HL-60 (cell line): ENCODE measurements around the gene FCHO2.

Experiments used
- DNase-seq, 2 experiments: peaks; one replicate each; pipeline ENCODE4 v3.0.0-alpha.2; 2010 to 2020; ENCODE audit warnings: low read depth in 1 of 2, low spot score in 1 of 2
- H3K27ac ChIP-seq: fragments of 250-450 bp; sonication (Bioruptor Pico); replicated peaks from 2 replicates; pipeline ENCODE4 v1.5.1; 2020; ENCODE audit warnings: mild to moderate bottlenecking, moderate library complexity
- H3K27me3 ChIP-seq: fragments of 250-450 bp; sonication (Bioruptor Pico); 2 replicates; pipeline ENCODE4 v1.5.1; 2021; ENCODE audit warnings: mild to moderate bottlenecking, moderate library complexity; ENCODE audit not compliant: insufficient read depth, poor library complexity, severe bottlenecking
- H3K4me3 ChIP-seq: replicated peaks from 2 replicates; pipeline ENCODE4 v1.5.1; 2011; ENCODE audit warnings: mild to moderate bottlenecking, control low read depth, low read length; ENCODE audit not compliant: insufficient read depth
- GABPA ChIP-seq: IDR thresholded peaks from 2 replicates; pipeline ENCODE4 v1.6.1; 2012; ENCODE audit warnings: low read depth
- POLR2AphosphoS5 ChIP-seq: IDR thresholded peaks from 2 replicates; pipeline ENCODE4 v1.6.1; 2012; ENCODE audit warnings: low read depth
- SPI1 ChIP-seq: IDR thresholded peaks from 2 replicates; pipeline ENCODE4 v1.6.1; 2012; ENCODE audit warnings: low read depth, mild to moderate bottlenecking, borderline replicate concordance
- TF ChIP-seq, protein P1 (sequence below): IDR thresholded peaks from 2 replicates; pipeline ENCODE4 v1.6.1; 2012; ENCODE audit warnings: low read depth; ENCODE audit not compliant: insufficient replicate concordance
- TF ChIP-seq, protein P2 (sequence below): IDR thresholded peaks from one replicate; pipeline ENCODE4 v1.5.1; 2011; ENCODE audit warnings: low read length, control low read depth, inconsistent platforms; ENCODE audit not compliant: insufficient read depth

The FCHO2 gene

DNA sequence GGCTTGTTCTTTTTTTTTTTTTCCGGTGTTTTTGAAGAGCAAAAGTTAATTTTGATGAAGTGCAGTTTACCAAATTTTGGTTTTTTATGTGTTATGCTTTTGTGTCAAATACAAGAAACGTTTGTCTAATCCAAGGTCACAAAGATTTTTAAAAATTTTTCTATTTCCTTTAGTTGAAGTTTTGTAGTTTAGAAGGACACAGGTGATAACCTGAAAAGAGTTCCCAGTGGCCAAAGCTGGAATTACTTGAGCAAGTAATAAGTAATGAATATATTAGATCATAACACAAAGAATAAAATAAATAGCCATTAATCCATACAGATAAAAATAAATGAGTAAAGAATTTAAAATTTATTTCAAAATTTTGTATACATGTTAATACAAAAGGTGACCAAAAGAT is 71.5 kb downstream of the FCHO2 start:
- DNase-seq = no peak
- no peak overlapping the region for H3K27ac ChIP-seq
- no peak for TF ChIP-seq POLR2AphosphoS5
- TF ChIP-seq, protein P1, sequence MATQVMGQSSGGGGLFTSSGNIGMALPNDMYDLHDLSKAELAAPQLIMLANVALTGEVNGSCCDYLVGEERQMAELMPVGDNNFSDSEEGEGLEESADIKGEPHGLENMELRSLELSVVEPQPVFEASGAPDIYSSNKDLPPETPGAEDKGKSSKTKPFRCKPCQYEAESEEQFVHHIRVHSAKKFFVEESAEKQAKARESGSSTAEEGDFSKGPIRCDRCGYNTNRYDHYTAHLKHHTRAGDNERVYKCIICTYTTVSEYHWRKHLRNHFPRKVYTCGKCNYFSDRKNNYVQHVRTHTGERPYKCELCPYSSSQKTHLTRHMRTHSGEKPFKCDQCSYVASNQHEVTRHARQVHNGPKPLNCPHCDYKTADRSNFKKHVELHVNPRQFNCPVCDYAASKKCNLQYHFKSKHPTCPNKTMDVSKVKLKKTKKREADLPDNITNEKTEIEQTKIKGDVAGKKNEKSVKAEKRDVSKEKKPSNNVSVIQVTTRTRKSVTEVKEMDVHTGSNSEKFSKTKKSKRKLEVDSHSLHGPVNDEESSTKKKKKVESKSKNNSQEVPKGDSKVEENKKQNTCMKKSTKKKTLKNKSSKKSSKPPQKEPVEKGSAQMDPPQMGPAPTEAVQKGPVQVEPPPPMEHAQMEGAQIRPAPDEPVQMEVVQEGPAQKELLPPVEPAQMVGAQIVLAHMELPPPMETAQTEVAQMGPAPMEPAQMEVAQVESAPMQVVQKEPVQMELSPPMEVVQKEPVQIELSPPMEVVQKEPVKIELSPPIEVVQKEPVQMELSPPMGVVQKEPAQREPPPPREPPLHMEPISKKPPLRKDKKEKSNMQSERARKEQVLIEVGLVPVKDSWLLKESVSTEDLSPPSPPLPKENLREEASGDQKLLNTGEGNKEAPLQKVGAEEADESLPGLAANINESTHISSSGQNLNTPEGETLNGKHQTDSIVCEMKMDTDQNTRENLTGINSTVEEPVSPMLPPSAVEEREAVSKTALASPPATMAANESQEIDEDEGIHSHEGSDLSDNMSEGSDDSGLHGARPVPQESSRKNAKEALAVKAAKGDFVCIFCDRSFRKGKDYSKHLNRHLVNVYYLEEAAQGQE = no peak
- TF ChIP-seq GABPA = no peak
- TF ChIP-seq, protein P2, sequence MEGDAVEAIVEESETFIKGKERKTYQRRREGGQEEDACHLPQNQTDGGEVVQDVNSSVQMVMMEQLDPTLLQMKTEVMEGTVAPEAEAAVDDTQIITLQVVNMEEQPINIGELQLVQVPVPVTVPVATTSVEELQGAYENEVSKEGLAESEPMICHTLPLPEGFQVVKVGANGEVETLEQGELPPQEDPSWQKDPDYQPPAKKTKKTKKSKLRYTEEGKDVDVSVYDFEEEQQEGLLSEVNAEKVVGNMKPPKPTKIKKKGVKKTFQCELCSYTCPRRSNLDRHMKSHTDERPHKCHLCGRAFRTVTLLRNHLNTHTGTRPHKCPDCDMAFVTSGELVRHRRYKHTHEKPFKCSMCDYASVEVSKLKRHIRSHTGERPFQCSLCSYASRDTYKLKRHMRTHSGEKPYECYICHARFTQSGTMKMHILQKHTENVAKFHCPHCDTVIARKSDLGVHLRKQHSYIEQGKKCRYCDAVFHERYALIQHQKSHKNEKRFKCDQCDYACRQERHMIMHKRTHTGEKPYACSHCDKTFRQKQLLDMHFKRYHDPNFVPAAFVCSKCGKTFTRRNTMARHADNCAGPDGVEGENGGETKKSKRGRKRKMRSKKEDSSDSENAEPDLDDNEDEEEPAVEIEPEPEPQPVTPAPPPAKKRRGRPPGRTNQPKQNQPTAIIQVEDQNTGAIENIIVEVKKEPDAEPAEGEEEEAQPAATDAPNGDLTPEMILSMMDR = no peak
- no peak overlapping the region for H3K4me3 ChIP-seq
- H3K27me3 ChIP-seq = no peaks in the 10 kb centered on the region

DNA sequence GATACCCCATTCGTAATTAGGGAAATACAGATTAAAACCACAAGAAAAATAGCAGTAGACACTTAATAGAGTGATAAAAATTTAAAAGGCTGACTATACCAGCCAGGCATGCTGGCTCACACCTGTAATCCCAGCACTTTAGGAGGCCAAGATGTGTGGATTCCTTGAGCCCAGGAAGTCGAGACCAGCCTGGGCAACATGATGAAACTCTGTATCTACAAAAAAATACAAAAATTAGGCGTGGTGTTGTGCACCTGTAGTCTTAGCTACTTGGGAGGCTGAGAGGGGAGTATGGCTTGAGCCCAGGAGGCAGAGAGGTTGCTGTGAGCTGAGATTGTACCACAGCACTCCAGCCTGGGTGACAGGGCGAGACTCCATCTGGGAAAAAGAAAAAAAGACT is 72.0 kb downstream of the FCHO2 start:
- DNase-seq = no peak
- no peak overlapping the region for H3K4me3 ChIP-seq
- no peaks in the 10 kb centered on the region for H3K27me3 ChIP-seq
- no peak overlapping the region for H3K27ac ChIP-seq
- TF ChIP-seq POLR2AphosphoS5 = no peak
- TF ChIP-seq SPI1 = no peak
- TF ChIP-seq, protein P1 = no peak
- TF ChIP-seq, protein P2 = no peak
- no peak for TF ChIP-seq GABPA

DNA sequence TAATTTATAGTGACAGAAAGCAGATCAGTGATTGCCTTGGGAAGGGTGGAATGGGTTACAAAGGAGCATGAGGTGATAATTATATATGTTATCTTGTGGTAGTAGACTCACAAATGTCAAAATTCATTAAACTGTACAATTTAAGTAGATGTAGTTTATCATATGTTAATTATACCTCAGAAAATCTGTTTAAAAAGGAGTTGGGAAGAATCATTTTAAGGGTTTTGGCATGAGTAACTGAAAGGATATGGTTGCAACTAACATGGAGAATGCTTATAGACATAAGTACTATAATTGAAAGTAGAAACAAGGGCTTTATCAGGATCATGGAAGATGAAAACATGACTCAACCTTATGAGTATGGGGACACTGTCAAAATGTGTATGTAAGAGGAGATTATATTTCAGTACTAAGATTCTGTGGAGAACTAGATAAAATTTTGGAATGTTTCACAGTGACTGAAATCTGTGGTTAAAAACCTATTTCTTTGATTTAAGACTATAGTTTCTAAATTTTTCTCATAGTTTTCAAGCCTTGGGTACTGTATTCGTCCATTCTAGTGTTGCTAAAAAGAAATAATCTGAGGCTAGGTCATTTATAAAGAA is 73.3 kb downstream of the FCHO2 start:
- TF ChIP-seq, protein P1 = no peak
- TF ChIP-seq SPI1 (no peak), POLR2AphosphoS5 (no peak), GABPA (no peak)
- TF ChIP-seq, protein P2 = no peak
- H3K27me3 ChIP-seq = no peaks in the 10 kb centered on the region
- no peak overlapping the region for H3K27ac ChIP-seq
- no peak overlapping the region for H3K4me3 ChIP-seq
- DNase-seq = no peak
